IMR-90 (cell line): ENCODE data around the gene COA3. TPM values are rescaled to one million over a fixed set of nuclear protein-coding genes. Genes with fewer than 3 reads are reported as not detected.

Experiments used
- ATAC-seq: fragments of 200-7000 bp; cut with Tn5 transposase; 2 replicates; pipeline ENCODE4 v1.9.1; 2020; ENCODE audit warnings: low read depth, mild to moderate bottlenecking, moderate library complexity
- BruUV-seq: library from RNA; stranded (reverse); fragments of 400-500 nt; replicated peaks from 2 replicates; lab custom pipeline; 2021; lab: Mats Ljungman, UMichigan
- CTCF ChIA-PET: fragments of 300-600 bp; formaldehyde crosslinking; extraction: SDS; loops from one replicate; lab custom pipeline; 2021; ENCODE audit warnings: antibody characterized with exemption; lab: Yijun Ruan, JAX
- POLR2A ChIA-PET: fragments of 300-600 bp; sonication (Branson Sonifier 250); formaldehyde crosslinking; loops from one replicate; lab custom pipeline; 2022; ENCODE audit warnings: antibody characterized with exemption; ENCODE audit not compliant: unreplicated experiment; lab: Charles Lee
- DNase-seq: peaks from one replicate; pipeline ENCODE4 v3.0.0; 2013
- H2AFZ ChIP-seq: replicated peaks from 2 replicates; pipeline ENCODE3; 2013; ENCODE audit warnings: low read length, mild to moderate bottlenecking; ENCODE audit not compliant: poor library complexity
- H2AK5ac ChIP-seq: 2 replicates; pipeline ENCODE4 v1.6.1; 2013; ENCODE audit warnings: low read depth, low read length, inconsistent platforms
- H2AK9ac ChIP-seq: replicated peaks from 2 replicates; pipeline ENCODE3; 2013; ENCODE audit warnings: mild to moderate bottlenecking, low read depth, low read length, moderate library complexity; ENCODE audit not compliant: poor library complexity
- H2BK120ac ChIP-seq: 2 replicates; pipeline ENCODE4 v1.6.1; 2013; ENCODE audit warnings: low read depth, low read length, inconsistent platforms
- H2BK15ac ChIP-seq: 3 replicates; pipeline ENCODE4 v1.6.1; 2013; ENCODE audit warnings: low read depth, low read length, inconsistent platforms
- H2BK20ac ChIP-seq: 2 replicates; pipeline ENCODE4 v1.6.1; 2013; ENCODE audit warnings: low read depth, mild to moderate bottlenecking, inconsistent platforms, low read length, moderate library complexity
- H2BK5ac ChIP-seq: 2 replicates; pipeline ENCODE4 v1.6.1; 2013; ENCODE audit warnings: mild to moderate bottlenecking, low read depth, low read length, inconsistent platforms; ENCODE audit not compliant: poor library complexity, severe bottlenecking
- H3K14ac ChIP-seq: replicated peaks from 2 replicates; pipeline ENCODE4 v1.6.1; 2013; ENCODE audit warnings: low read depth, low read length, inconsistent platforms
- H3K18ac ChIP-seq: 2 replicates; pipeline ENCODE4 v1.6.1; 2013; ENCODE audit warnings: low read depth, low read length, control low read depth
- H3K23ac ChIP-seq: 2 replicates; pipeline ENCODE4 v1.6.1; 2013; ENCODE audit warnings: low read depth, low read length, inconsistent platforms
- H3K27ac ChIP-seq: 2 replicates; pipeline ENCODE4 v1.5.1; 2013; ENCODE audit warnings: mild to moderate bottlenecking, control low read depth, low read length; ENCODE audit not compliant: insufficient read depth
- H3K27me3 ChIP-seq: 2 replicates; pipeline ENCODE4 v1.6.1; 2013; ENCODE audit warnings: low read length; ENCODE audit not compliant: control insufficient read depth, insufficient read depth
- H3K36me3 ChIP-seq: 2 replicates; pipeline ENCODE4 v1.6.1; 2013; ENCODE audit warnings: low read length, mixed read lengths; ENCODE audit not compliant: control insufficient read depth, insufficient read depth
- H3K4ac ChIP-seq: 2 replicates; pipeline ENCODE4 v1.6.1; 2013; ENCODE audit warnings: low read depth, low read length, inconsistent platforms
- H3K4me1 ChIP-seq: 2 replicates; pipeline ENCODE4 v1.6.1; 2013; ENCODE audit warnings: low read length, mixed read lengths; ENCODE audit not compliant: control insufficient read depth, insufficient read depth
- H3K4me2 ChIP-seq: 2 replicates; pipeline ENCODE4 v1.6.1; 2013; ENCODE audit warnings: low read depth, mild to moderate bottlenecking, control low read depth, low read length, moderate library complexity
- H3K4me3 ChIP-seq: 2 replicates; pipeline ENCODE4 v1.5.1; 2013; ENCODE audit warnings: low read depth, mild to moderate bottlenecking, control low read depth, low read length, moderate library complexity; ENCODE audit not compliant: insufficient read depth
- H3K56ac ChIP-seq: 2 replicates; pipeline ENCODE4 v1.6.1; 2013; ENCODE audit warnings: low read length, inconsistent platforms; ENCODE audit not compliant: insufficient read depth; ENCODE audit errors: extremely low read depth
- H3K79me1 ChIP-seq, 2 experiments: 2 replicates each; pipeline ENCODE4 v1.6.1; 2013; ENCODE audit warnings: low read length in 2 of 2, inconsistent platforms in 1 of 2, low read depth in 1 of 2
- H3K9ac ChIP-seq: 2 replicates; pipeline ENCODE4 v1.6.1; 2013; ENCODE audit warnings: low read depth, low read length, control low read depth
- H3K9me1 ChIP-seq: 2 replicates; pipeline ENCODE4 v1.6.1; 2013; ENCODE audit warnings: low read length, inconsistent platforms; ENCODE audit not compliant: insufficient read depth
- H3K9me3 ChIP-seq: 2 replicates; pipeline ENCODE4 v1.6.1; 2013; ENCODE audit warnings: low read length; ENCODE audit not compliant: control insufficient read depth, insufficient read depth
- H4K20me1 ChIP-seq: 2 replicates; pipeline ENCODE4 v1.6.1; 2013; ENCODE audit warnings: low read length, inconsistent platforms; ENCODE audit not compliant: insufficient read depth
- H4K5ac ChIP-seq: 2 replicates; pipeline ENCODE4 v1.6.1; 2013; ENCODE audit warnings: mild to moderate bottlenecking, low read depth, low read length, control low read depth
- H4K8ac ChIP-seq, 2 experiments: 2 replicates each; pipeline ENCODE4 v1.6.1; 2013; ENCODE audit warnings: low read depth in 2 of 2, low read length in 2 of 2, control low read depth in 1 of 2, inconsistent platforms in 1 of 2
- H4K91ac ChIP-seq: 2 replicates; pipeline ENCODE4 v1.6.1; 2013; ENCODE audit warnings: low read depth, low read length, inconsistent platforms; ENCODE audit not compliant: insufficient read depth
- CHD1 ChIP-seq: IDR thresholded peaks from 2 replicates; pipeline ENCODE4 v1.6.1; 2012; ENCODE audit warnings: low read depth, low read length, improper control_type of control experiment
- MAZ ChIP-seq: IDR thresholded peaks from 2 replicates; pipeline ENCODE4 v1.6.1; 2012; ENCODE audit warnings: low read depth, mild to moderate bottlenecking, low read length, improper control_type of control experiment, moderate library complexity, borderline replicate concordance
- MXI1 ChIP-seq: IDR thresholded peaks from 2 replicates; pipeline ENCODE4 v1.6.1; 2012; ENCODE audit warnings: low read depth, mild to moderate bottlenecking, low read length, moderate library complexity, borderline replicate concordance
- WGBS, 2 experiments: methylation state at CpG; one replicate each; pipeline versions ENCODE4 v1.1.5 to v1.1.7; 2013; ENCODE audit warnings: missing lambda C conversion rate in 2 of 2; ENCODE audit not compliant: insufficient read length in 1 of 2; ENCODE audit errors: extremely low coverage in 2 of 2; 5-methylcytosine and 5-hydroxymethylcytosine counted together
- dilution Hi-C: fragments of 300-500 bp; cut with HindIII; formaldehyde crosslinking; loops from one replicate; pipeline ENCODE4 v1.14.3; 2018; ENCODE audit warnings: low sequenced_read_pairs; ENCODE audit not compliant: unreplicated experiment
- in situ Hi-C: fragments of 300-500 bp; cut with MboI; formaldehyde crosslinking; loops from 3 replicates; pipeline ENCODE4 v1.14.3; 2019; ENCODE audit warnings: low sequenced_read_pairs, inconsistent platforms, mixed read lengths
- intact Hi-C: fragments of 100-400 bp; cut with micrococcal nuclease; formaldehyde crosslinking; loops from 2 replicates; pipeline ENCODE4 v1.10.0; 2022
- polyA plus RNA-seq, 3 experiments: library from polyadenylated mRNA; depleted of rRNA; stranded (reverse); fragments of >200 nt; gene quantifications; 2 replicates each; pipeline ENCODE4 v1.2.3, GENCODE V29; 2012; ENCODE audit warnings: low replicate concordance in 1 of 3
- total RNA-seq: library from RNA; depleted of rRNA; stranded (reverse); fragments of >200 nt; gene quantifications from 2 replicates; pipeline ENCODE4 v1.2.3, GENCODE V29; 2012

Gene COA3
- total and polyA plus RNA-seq, 2 of the 4 experiments (the other 2 are of a cell fraction): 66.8 to 78.1 TPM

DNA sequence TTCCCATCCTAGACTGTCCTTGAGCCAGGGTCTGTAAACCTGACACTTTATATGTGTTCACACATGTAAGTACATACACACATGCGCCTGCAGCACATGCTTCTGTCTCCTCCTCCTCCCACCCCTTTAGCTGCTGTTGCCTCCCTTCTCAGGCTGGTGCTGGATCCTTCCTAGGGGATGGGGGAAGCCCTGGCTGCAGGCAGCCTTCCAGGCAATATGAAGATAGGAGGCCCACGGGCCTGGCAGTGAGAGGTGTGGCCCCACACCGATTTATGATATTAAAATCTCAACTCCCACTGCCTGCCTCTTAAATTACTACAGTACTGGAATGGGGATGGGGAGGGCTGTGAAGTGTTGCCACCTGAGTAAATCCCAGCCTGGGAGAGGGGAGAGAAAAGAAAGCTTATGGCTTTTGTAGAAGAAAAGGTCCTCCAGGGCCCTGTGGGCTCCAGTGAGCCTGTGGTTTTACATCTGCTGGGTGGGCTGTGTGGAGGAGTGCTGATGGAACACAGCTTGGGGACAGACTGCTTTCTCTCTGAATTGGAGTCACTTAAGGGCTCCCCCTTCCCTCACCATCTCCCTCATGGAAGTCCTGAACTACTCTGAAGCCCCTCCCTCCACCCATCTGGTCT is 19.1 kb downstream of the COA3 start:
- no peak for TF ChIP-seq MXI1
- no peak for TF ChIP-seq CHD1
- no peak for TF ChIP-seq MAZ
- peak overlapping the region; percentile 79 for H2AK9ac ChIP-seq
- DNase-seq: no peak
- H2AFZ ChIP-seq: peak overlapping the region; percentile 89
- H3K27ac ChIP-seq: no peak overlapping the region
- peaks cover 27% of the 10 kb centered on the region for H3K4me1 ChIP-seq
- H3K79me1 ChIP-seq: peaks cover 9 to 62% of the 10 kb centered on the region in 2 experiments
- H3K4ac ChIP-seq: peak overlapping the region; percentile 5; the same call in 1 of the 2 replicates
- no peak overlapping the region for H2BK120ac ChIP-seq
- no peak overlapping the region for H3K56ac ChIP-seq
- H3K4me3 ChIP-seq: no peak overlapping the region
- ChIA-PET CTCF (no interaction called here), POLR2A (no interaction called here)
- BruUV-seq: no TSS peak
- H2BK15ac ChIP-seq: no peak overlapping the region
- H3K9ac ChIP-seq: no peak overlapping the region
- dilution Hi-C loops (no loop called here), in situ Hi-C loops (no loop called here), intact Hi-C loops (no loop called here)
- no peaks in the 10 kb centered on the region for H4K20me1 ChIP-seq
- peak overlapping the region; percentile 79; the same call in 1 of the 2 replicates for H2AK5ac ChIP-seq
- H3K9me1 ChIP-seq: peaks cover 34% of the 10 kb centered on the region
- no peak overlapping the region for H3K4me2 ChIP-seq
- H3K27me3 ChIP-seq: no peaks in the 10 kb centered on the region
- no CpG with 5 or more reads among the region's 3 CpGs for WGBS, 2 experiments
- peaks cover 27% of the 10 kb centered on the region for H3K36me3 ChIP-seq
- H4K5ac ChIP-seq: no peak overlapping the region
- no peak overlapping the region for H4K91ac ChIP-seq
- H3K18ac ChIP-seq: no peak overlapping the region
- no peaks in the 10 kb centered on the region for H3K9me3 ChIP-seq
- no peak overlapping the region for H2BK5ac ChIP-seq
- peak overlapping the region in 1 of 2 experiments; percentile 79; a peak in 1 of 4 replicates for H4K8ac ChIP-seq
- no peak overlapping the region for H3K14ac ChIP-seq
- no peak overlapping the region for H2BK20ac ChIP-seq
- ATAC-seq: no peak
- H3K23ac ChIP-seq: 0 out of 2 replicates have a peak overlapping the region, but pooled peaks have one; percentile 36
